Small intestine (tissue), 7 donors: ENCODE results near the gene CSNK1G2. TPM values are rescaled to one million over a fixed set of nuclear protein-coding genes. Genes with fewer than 3 reads are reported as not detected.
A peak's percentile ranks its signal among the peaks of the same experiment; 100 is the strongest.

Experiments used
- DNase-seq, 2 donors: peaks; one replicate each; pipeline versions ENCODE4 v3.0.0 to v3.0.0-alpha.2; 2013
- FAIRE-seq: peaks from 2 replicates; lab custom pipeline; 2012; peaks lifted over from hg19 to GRCh38; lab: Jason Lieb, UNC
- H3K27ac ChIP-seq, 3 donors: one replicate each; pipeline ENCODE4 v1.5.1; 2013; ENCODE audit warnings: low read length in 2 of 3, mild to moderate bottlenecking in 2 of 3, control low read depth in 1 of 3, inconsistent platforms in 1 of 3, low read depth in 1 of 3, moderate library complexity in 1 of 3
- H3K27me3 ChIP-seq, 3 donors: one replicate each; pipeline ENCODE4 v1.6.1; 2013; ENCODE audit warnings: low read length in 3 of 3, inconsistent platforms in 1 of 3; ENCODE audit not compliant: control insufficient read depth in 3 of 3, insufficient read depth in 3 of 3
- H3K36me3 ChIP-seq, 3 donors: one replicate each; pipeline ENCODE4 v1.6.1; 2013; ENCODE audit warnings: low read length in 3 of 3, inconsistent platforms in 1 of 3, low read depth in 1 of 3, mild to moderate bottlenecking in 1 of 3, moderate library complexity in 1 of 3; ENCODE audit not compliant: control insufficient read depth in 3 of 3, insufficient read depth in 2 of 3
- H3K4me1 ChIP-seq, 3 donors: one replicate each; pipeline ENCODE4 v1.6.1; 2013; ENCODE audit warnings: low read length in 2 of 3, inconsistent platforms in 1 of 3, low read depth in 1 of 3, mild to moderate bottlenecking in 1 of 3, moderate library complexity in 1 of 3; ENCODE audit not compliant: control insufficient read depth in 3 of 3, insufficient read depth in 2 of 3
- H3K4me3 ChIP-seq, 3 donors: one replicate each; pipeline ENCODE4 v1.5.1; 2013; ENCODE audit warnings: low read length in 3 of 3, control low read depth in 1 of 3, inconsistent platforms in 1 of 3, low read depth in 1 of 3, mild to moderate bottlenecking in 1 of 3, moderate library complexity in 1 of 3
- H3K9me3 ChIP-seq, 2 donors: one replicate each; pipeline ENCODE4 v1.6.1; 2013; ENCODE audit warnings: low read depth in 1 of 2, low read length in 1 of 2; ENCODE audit not compliant: control insufficient read depth in 2 of 2, insufficient read depth in 1 of 2
- WGBS, 3 donors: extraction: QIAGEN DNeasy Blood & Tissue Kit; methylation state at CpG; one replicate each; pipeline ENCODE4 v1.1.7; 2013; 5-methylcytosine and 5-hydroxymethylcytosine counted together
- polyA plus RNA-seq, 4 donors: library from polyadenylated mRNA; stranded (reverse) in 3 of 4; unstranded in 1 of 4; fragments of 200-250 nt in 3 of 4; fragments of 120-200 nt in 1 of 4; gene quantifications; one replicate each; pipeline versions ENCODE4 v1.2.1 to v1.2.3, GENCODE V29; 2013
- donor health status: healthy with polysubstance abuse.
- donor health status: control.
- donor health status: control.
- donor health status: Bipolar disorder and iron deficiency.
- donor health status: healthy.

CSNK1G2 gene
- polyA plus RNA-seq, 4 donors: 31.3 to 52.8 (median 42.0) TPM

DNA sequence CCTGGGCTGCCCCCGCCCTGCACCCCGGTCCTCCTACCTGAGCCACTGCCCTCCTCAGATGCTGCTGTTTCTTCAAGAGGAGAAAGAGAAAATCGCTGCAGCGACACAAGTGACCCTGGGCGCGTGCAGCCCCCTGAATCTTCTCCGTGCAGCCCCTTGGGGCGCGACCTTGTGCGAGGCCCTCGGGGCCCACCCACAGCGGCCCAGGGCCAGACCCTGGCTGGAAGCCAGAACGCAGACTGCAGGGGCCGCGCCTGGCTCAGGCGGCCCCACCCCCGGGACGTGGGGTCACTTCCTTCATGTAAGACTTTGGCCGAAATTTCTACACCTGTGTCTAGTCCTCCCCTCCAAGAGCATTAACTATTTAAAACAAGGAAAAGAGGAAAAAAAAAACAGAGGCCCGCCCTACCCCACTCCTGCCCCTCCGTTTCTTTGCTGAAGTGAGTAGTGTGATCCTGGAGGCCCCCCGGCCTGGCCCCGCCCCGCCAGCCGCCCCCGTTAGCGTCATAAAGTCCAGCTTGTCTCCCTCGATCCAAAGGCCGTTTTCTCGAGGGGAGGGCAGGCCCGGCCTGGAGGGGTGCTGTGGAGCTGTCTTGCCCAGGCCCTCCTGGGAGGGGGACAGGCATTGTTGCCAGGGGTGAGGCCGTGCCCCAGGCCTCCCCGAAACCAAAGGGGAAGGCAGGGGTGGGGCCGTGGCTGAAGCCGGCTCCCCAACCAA, 39.3 kb downstream of the CSNK1G2 start:
- DNase-seq (peak in 1 of 2 donors; percentile 90), FAIRE-seq (no peak)
- Histone ChIP-seq H3K27ac (peak overlapping the region in 1 of 3 donors; percentile 89), H3K4me3 (peak overlapping the region in 1 of 3 donors; percentile 51), H3K36me3 (peaks cover 14 to 88% (median 15%) of the 10 kb centered on the region in 3 donors), H3K27me3 (no peaks in the 10 kb centered on the region), H3K4me1 (peaks cover 0 to 16% (median 0%) of the 10 kb centered on the region in 3 donors), H3K9me3 (no peaks in the 10 kb centered on the region)
- WGBS, 3 donors: 71 to 85% (median 84%) methylated on average over 33 to 35 of the region's 35 CpGs

DNA sequence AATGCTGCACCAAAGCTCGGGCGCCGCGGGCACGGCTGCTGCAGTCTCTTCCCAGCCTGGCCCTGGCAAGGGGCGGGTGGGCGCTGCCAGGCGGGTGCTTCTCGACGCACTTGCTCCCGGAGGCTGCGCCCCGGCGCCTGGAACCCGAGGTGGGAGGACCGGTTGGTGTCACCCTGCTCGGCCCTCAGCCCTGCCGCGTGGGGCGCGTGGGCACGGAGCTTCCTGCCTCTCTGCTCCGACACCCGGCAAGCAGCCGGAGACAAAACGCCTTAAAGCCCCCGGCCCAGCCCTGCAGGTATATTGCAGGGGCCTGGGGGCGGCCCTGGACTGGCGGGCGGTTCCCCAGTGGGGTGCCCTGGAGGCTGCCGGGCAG, 39.8 kb downstream of the CSNK1G2 start:
- no peaks in the 10 kb centered on the region for H3K9me3 ChIP-seq
- FAIRE-seq (no peak), DNase-seq (no peak)
- 95 to 97% (median 96%) methylated on average over 26 to 31 of the region's 31 CpGs for WGBS, 3 donors
- H3K36me3 ChIP-seq: peaks cover 14 to 88% (median 15%) of the 10 kb centered on the region in 3 donors
- H3K27me3 ChIP-seq: no peaks in the 10 kb centered on the region
- H3K4me3 ChIP-seq: peak overlapping the region in 1 of 3 donors; percentile 51
- H3K4me1 ChIP-seq: peaks cover 0 to 16% (median 0%) of the 10 kb centered on the region in 3 donors
- H3K27ac ChIP-seq: peak overlapping the region in 1 of 3 donors; percentile 89

DNA sequence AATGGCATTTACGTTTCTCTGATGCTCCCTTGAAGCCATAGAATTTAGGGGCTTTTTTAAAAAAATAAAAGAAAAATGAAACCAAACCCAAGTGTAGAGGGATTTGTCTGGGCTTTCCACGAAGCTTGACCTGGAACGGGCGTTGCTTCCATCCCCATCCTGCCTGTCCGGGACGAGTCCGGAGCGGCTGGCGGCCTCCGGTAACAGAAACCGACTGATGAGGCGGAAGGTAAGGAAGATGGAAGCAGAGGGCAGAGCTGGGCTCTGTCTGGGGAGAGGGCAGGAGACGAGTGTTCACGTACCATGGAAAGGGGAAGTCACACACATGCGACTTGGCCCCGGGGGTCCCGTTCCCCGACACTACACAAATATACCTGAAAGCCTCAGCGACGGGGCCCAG, 40.3 kb downstream of the CSNK1G2 start:
- H3K4me3 ChIP-seq: peak overlapping the region in 1 of 3 donors; percentile 51
- no peak for FAIRE-seq
- no peaks in the 10 kb centered on the region for H3K27me3 ChIP-seq
- no peaks in the 10 kb centered on the region for H3K9me3 ChIP-seq
- peaks cover 0 to 16% (median 0%) of the 10 kb centered on the region in 3 donors for H3K4me1 ChIP-seq
- H3K27ac ChIP-seq: peak overlapping the region in 1 of 3 donors; percentile 89
- H3K36me3 ChIP-seq: peaks cover 14 to 88% (median 15%) of the 10 kb centered on the region in 3 donors
- no peak for DNase-seq
- 88 to 96% (median 89%) methylated on average over 20 of the region's 20 CpGs for WGBS, 3 donors

DNA sequence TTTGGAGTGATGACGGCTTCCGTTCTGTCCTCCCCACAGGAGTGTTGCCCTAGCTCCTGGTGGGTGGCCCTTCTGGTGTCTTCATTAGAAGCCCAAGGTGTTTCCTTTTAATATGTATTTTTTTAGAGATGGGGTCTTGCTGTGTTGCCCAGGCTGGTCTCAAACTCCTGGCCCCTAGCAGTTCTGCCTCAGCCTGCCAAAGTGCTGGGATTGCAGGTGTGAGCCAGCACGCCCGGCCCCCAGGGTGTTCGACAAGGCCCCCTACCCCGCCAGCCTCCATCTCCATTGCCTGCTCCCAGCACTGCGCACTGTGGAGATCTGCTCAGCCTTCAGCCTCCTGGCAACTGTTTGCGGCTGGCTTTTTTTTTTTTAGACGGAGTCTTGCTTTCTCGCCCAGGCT, 43.4 kb downstream of the CSNK1G2 start:
- Histone ChIP-seq H3K4me3 (no peak overlapping the region), H3K9me3 (no peaks in the 10 kb centered on the region), H3K36me3 (peaks cover 15 to 90% (median 18%) of the 10 kb centered on the region in 3 donors), H3K27ac (no peak overlapping the region), H3K4me1 (peaks cover 0 to 15% (median 0%) of the 10 kb centered on the region in 3 donors), H3K27me3 (no peaks in the 10 kb centered on the region)
- DNase-seq (no peak), FAIRE-seq (no peak)
- WGBS, 3 donors: 91 to 96% (median 92%) methylated on average over 10 of the region's 10 CpGs

DNA sequence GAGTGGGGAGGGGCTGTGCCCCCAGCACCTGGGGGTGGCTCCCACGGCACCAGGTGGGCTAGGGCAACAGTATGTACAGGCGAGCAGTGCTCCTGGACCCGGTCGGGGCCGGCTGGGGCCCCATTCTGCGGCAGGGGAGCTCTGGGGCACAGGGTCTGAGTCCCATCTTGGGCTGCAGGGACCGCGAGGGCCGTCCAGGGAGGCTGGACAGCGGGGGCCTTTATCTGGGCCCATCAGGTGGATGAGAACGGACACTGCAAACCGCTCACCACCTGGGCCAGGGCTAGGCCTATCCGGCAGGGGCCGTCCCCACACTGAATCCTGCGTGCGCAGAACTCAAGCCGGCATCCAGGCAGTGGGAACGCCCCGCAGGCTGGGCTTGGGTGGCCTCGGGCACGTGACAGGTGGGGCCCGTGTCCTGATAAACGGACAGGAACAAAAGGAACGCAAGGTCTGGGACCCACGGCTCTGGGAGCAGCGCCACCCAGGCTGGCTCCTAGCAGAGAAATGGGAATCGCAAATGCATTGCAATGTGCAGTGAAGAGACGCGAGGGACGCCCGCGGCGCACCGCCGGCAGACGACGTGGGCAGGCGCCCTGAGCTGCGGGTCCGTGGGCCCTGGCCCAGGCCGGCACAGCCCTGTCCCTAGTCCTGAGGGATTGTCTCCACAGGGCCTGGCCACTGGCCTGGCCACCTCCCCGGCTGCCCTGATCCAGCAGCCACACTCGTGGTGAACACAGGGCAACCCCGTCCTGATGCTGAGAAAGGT, 44.8 kb downstream of the CSNK1G2 start:
- FAIRE-seq (no peak), DNase-seq (peak in 1 of 2 donors; percentile 49)
- 82 to 86% (median 86%) methylated on average over 42 to 44 of the region's 44 CpGs for WGBS, 3 donors
- Histone ChIP-seq H3K4me3 (no peak overlapping the region), H3K36me3 (peaks cover 20 to 92% (median 21%) of the 10 kb centered on the region in 3 donors), H3K9me3 (no peaks in the 10 kb centered on the region), H3K4me1 (peaks cover 0 to 7% (median 0%) of the 10 kb centered on the region in 3 donors), H3K27ac (no peak overlapping the region), H3K27me3 (no peaks in the 10 kb centered on the region)

DNA sequence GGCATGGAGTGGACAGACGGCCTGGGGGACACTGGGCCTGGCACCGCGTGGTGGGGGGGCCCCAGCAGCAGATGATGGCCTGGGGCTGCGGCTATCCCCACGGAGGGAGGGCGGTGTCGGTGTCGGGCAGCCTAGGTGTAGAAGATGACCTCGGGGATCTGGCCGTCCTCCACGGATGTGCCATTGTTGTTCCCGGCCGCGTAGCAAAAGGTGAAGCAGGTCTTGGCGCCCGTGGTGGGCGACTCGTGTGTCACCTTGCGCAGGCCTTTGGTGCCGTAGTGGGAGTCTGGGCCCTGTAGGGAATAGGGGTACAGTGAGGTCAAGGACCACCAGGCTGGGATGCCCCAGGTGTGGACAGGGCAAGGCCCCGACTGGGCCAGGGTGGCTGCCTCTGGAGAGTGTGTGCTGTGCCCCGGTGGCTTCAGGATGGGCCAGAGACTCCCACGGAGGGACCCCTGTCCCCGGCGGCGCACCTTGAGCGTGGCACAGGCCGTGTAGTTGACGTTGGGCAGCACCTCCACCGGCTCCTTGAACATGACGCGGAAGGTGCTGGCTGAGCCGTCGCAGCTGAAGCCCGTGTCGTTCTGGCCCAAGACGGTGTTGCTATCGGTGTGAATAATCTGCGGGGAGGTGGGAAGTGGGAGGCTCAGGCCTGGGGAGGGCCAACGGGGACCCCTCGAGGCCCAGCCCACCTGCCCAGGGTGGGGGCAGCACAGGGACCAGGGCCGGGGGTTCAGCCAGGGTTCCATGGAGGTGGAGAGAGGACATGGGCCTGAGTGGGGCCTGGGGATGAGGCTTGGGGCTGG, 45.6 kb downstream of the CSNK1G2 start:
- Histone ChIP-seq H3K27ac (no peak overlapping the region), H3K36me3 (peaks cover 18 to 92% (median 20%) of the 10 kb centered on the region in 3 donors), H3K4me1 (peaks cover 0 to under 1% (median 0%) of the 10 kb centered on the region in 3 donors), H3K27me3 (no peaks in the 10 kb centered on the region), H3K9me3 (no peaks in the 10 kb centered on the region), H3K4me3 (no peak overlapping the region)
- WGBS, 3 donors: 91 to 93% (median 92%) methylated on average over 40 to 42 of the region's 42 CpGs
- FAIRE-seq: no peak
- DNase-seq: no peak

DNA sequence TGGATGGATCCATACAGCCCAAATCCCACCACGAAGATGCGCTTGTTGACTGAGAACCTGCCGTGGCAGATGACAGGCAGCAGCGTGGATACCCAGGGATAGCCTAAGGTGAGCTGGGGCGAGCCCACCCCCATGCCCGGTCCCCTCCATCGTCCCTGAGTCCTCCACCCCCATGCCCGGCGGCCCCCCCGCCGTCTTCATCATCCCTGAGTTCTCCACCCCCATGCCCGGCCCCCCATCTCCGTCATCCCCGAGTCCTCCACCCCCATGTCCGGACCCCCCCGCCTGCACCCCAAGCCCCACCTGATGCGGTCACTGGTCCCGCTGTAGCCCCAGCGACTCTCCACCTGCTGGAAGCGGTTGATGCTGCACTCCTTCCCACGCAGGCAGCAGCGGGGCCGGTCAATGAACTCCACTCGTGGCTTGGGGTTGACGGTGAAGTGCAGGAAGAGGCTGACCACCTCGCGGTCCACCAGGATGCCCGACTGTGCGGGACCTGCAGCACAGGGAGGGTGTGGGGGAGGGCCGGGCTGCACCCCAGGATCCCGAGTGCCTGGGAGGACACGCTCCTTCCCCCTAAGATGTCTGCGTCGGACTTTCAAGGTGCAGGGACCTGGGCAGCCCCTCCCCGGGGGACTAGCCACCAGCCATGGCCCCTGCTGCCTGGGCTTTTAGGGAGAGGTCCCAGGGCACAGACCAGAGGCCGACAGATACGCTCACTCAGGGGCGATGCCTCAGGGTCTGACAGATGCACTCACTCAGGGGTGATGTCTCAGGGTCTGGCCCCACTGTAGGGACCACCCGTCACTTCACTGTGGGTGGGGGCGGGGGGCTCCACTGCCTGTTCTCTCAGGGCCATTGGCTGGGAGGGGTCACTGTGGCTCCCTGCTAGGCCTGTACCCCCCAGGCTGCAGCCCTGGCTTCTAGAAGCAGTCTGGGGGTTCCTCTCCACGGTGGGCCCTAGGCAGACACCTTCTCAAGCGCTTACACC, 46.5 kb downstream of the CSNK1G2 start:
- FAIRE-seq: no peak
- Histone ChIP-seq H3K4me1 (no peaks in the 10 kb centered on the region), H3K9me3 (no peaks in the 10 kb centered on the region), H3K36me3 (peaks cover 18 to 92% (median 18%) of the 10 kb centered on the region in 3 donors), H3K27me3 (no peaks in the 10 kb centered on the region), H3K4me3 (no peak overlapping the region), H3K27ac (no peak overlapping the region)
- DNase-seq: no peak
- WGBS, 3 donors: 85 to 91% (median 88%) methylated on average over 35 to 42 of the region's 42 CpGs
